Kidney glomerular epithelial cell (primary cell): ENCODE measurements around the gene TMPO.
"Not testable (repeated sequence)": the region's sequence is repeated elsewhere in the genome, so short reads cannot be mapped to it uniquely, and the experiment has no call there.

Source experiments
- DNase-seq: peaks from one replicate; lab custom pipeline; 2025; lab: John Stamatoyannopoulos, UW

The TMPO gene

GRCh38 chr12:98579347-98579746 is 64.0 kb downstream of the TMPO start:
- DNase-seq: no peak

GRCh38 chr12:98579835-98580234 is 64.4 kb downstream of the TMPO start:
- no peak for DNase-seq

GRCh38 chr12:98580695-98581094 is 65.3 kb downstream of the TMPO start:
- no peak for DNase-seq

DNA sequence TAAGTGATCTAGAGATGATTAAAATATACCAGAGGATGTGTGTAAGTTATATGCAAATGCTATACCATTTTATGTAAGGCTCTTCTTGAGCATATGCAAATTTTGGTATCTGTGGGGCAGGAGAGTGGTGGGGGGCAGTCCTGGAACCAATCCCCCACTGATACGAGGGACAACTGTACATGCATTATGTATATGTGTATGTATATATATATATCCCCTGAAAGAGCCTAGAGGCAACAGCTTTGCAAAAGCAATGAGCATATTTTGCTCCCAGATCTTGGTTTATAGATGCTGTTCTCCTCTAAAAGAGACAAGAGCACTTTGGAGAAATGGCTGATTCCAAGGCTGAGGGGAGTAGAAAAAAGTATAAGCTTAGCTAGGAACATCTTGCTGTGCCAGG is 65.7 kb downstream of the TMPO start:
- DNase-seq: no peak

DNA sequence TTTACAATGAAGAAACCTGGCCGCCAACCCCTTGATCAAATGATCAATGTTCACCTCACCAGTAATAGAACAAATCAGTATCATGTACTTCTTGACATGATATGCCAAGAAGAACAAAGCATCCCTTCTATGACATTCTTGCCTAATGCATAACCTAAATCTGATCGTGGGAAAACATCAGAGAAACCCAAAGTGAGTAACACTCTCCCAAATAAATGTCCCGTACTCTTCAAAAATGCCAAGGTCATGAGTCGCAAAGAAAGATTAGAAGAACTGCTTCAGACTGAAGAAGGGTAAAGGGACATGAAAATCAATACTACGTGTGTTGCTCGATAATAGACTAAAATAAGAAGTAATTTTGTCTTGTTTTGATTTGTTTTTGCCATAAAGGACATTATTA is 66.7 kb downstream of the TMPO start:
- DNase-seq: no peak

DNA sequence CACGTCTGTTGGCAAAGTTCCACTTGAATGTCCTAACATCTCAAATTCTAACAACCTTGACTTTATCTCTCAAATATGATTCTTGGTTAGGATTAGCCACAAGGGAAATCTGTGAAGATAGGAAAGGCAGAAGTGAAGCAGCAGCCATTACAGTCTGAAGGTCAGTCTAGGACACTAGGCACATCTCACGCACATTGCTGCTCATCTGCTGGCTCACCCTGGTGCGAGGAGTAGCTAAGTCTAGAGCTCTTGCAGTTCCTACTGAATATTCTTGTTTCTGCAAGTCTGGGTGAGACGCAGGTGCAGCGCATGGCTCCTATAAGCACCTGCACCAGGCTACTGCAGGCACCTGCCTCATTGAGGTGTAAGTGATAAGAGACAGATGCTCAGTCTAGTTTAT is 71.7 kb downstream of the TMPO start:
- DNase-seq: no peak

- DNase-seq: no peak
Measured at GRCh38 chr12:98591209-98591608, 75.8 kb downstream of the TMPO start.

GRCh38 chr12:98592825-98593322 is 77.5 kb downstream of the TMPO start:
- no peak for DNase-seq

GRCh38 chr12:98593351-98594049 is 78.1 kb downstream of the TMPO start, which contains the start of gene SLC25A3:
TSS of gene SLC25A3 (plus strand) at chr12:98593686. CDS start at chr12:98593979, 293 bp downstream.
- DNase-seq: peak; percentile 97

GRCh38 chr12:98594050-98594835 is 78.9 kb downstream of the TMPO start:
- DNase-seq: no peak

DNA sequence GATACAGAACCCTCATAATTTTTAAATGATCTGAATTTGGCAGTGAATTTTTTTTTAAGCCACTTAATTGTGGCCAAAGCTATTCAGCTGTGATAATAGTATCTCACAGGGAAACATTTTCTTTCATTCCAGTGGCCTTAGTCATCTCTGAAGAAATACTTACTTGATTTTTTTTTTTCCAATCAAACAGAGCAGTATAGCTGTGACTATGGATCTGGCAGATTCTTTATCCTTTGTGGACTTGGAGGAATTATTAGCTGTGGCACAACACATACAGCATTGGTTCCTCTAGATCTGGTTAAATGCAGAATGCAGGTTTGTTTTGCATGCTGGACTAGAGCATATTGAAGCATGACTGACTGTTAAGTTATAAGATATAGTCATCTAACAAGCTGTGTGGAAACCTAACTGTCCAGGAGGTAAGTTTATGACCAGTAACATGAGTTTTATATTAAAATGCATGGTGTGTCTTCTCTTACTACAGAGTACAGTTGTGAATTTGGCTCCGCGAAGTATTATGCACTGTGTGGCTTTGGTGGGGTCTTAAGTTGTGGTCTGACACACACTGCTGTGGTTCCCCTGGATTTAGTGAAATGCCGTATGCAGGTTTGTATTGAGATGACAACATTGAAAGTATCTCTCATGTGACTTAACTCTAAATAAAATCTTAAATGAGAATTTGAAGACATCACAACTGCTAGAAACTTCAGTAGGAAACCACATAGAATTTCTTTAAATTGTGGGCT is 80.0 kb downstream of the TMPO start:
- DNase-seq: peak; percentile 65

- not testable (repeated sequence) for DNase-seq
Measured at GRCh38 chr12:98597313-98597712, 81.9 kb downstream of the TMPO start.
